BJ (cell line): ENCODE results near the gene KIAA1614. TPM values are rescaled to one million over a fixed set of nuclear protein-coding genes. Genes with fewer than 3 reads are reported as not detected.

Experiments used
- CTCF ChIA-PET: fragments of 350-600 bp; formaldehyde crosslinking; extraction: SDS; loops from one replicate; lab custom pipeline; 2021; ENCODE audit warnings: antibody characterized with exemption, inconsistent platforms; lab: Yijun Ruan, JAX
- POLR2A ChIA-PET: fragments of 300-600 bp; sonication (Branson Sonifier 250); formaldehyde crosslinking; extraction: SDS; loops from one replicate; lab custom pipeline; 2021; ENCODE audit warnings: antibody characterized with exemption; lab: Charles Lee
- DNase-seq: peaks from one replicate; pipeline ENCODE4 v3.0.0-alpha.2; 2011; ENCODE audit warnings: low read depth
- H3K27me3 ChIP-seq: 2 replicates; pipeline ENCODE4 v1.6.0; 2011; ENCODE audit warnings: low read length; ENCODE audit not compliant: control insufficient read depth, insufficient read depth
- H3K36me3 ChIP-seq: 2 replicates; pipeline ENCODE4 v1.5.1; 2011; ENCODE audit warnings: low read length; ENCODE audit not compliant: control insufficient read depth, insufficient read depth
- H3K4me3 ChIP-seq: 2 replicates; pipeline ENCODE4 v1.5.1; 2011; ENCODE audit warnings: low read depth, mild to moderate bottlenecking, control low read depth, low read length
- polyA plus RNA-seq: library from polyadenylated mRNA; depleted of rRNA; stranded (reverse); fragments of >200 nt; gene quantifications from 2 replicates; pipeline ENCODE4 v1.2.3, GENCODE V29; 2011
- TF ChIP-seq, protein P1 (sequence below): IDR thresholded peaks from 2 replicates; pipeline ENCODE4 v1.5.1; 2011; ENCODE audit warnings: low read depth, mild to moderate bottlenecking, control low read depth, inconsistent platforms, low read length, moderate library complexity; ENCODE audit not compliant: insufficient read depth

KIAA1614 gene
- polyA plus RNA-seq, 1 experiment, result 7.3 TPM

- TF ChIP-seq, protein P1, sequence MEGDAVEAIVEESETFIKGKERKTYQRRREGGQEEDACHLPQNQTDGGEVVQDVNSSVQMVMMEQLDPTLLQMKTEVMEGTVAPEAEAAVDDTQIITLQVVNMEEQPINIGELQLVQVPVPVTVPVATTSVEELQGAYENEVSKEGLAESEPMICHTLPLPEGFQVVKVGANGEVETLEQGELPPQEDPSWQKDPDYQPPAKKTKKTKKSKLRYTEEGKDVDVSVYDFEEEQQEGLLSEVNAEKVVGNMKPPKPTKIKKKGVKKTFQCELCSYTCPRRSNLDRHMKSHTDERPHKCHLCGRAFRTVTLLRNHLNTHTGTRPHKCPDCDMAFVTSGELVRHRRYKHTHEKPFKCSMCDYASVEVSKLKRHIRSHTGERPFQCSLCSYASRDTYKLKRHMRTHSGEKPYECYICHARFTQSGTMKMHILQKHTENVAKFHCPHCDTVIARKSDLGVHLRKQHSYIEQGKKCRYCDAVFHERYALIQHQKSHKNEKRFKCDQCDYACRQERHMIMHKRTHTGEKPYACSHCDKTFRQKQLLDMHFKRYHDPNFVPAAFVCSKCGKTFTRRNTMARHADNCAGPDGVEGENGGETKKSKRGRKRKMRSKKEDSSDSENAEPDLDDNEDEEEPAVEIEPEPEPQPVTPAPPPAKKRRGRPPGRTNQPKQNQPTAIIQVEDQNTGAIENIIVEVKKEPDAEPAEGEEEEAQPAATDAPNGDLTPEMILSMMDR, result no peak
- ChIA-PET POLR2A (interaction anchor here (0.7 kb wide), 1 partner anchor 446 kb away, joined by 3 read pairs; no protein-coding TSS in a partner anchor), CTCF (interaction anchor here (0.9 to 1.8 kb wide), 6 partner anchors 9 to 77 kb away, joined by 3 to 4 read pairs (median 3); no protein-coding TSS in a partner anchor)
Measured at GRCh38 chr1:180962178-180962577, 49.5 kb downstream of the KIAA1614 start.

DNA sequence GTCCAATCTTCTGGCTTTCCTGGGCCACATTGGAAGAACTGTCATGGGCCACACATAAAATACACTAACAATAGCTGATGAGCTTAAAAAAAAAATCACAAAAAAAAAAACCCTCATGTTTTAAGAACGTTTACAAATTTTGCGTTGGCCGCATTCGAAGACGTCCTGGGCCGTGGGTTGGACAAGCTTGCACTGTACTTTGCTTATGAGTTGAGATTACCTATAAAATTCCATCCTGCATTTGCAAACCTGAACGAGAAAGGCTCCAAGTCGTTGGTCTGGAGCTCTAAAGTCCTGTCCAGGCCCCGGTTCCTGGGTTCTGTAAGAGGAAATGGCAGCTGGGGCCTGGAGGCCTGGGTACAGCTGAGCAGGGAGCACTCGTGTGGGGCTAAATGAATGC is 51.4 kb downstream of the KIAA1614 start:
- DNase-seq, result no peak
- ChIA-PET POLR2A (no interaction called here), CTCF (no interaction called here)
- no peaks in the 10 kb centered on the region for H3K27me3 ChIP-seq
- no peak overlapping the region for H3K4me3 ChIP-seq
- TF ChIP-seq, protein P1, result no peak
- H3K36me3 ChIP-seq, result peaks cover 3% of the 10 kb centered on the region

More at GRCh38 chr1:180962178-180962577, 49.5 kb downstream of the KIAA1614 start:
- no peaks in the 10 kb centered on the region for H3K27me3 ChIP-seq
- H3K36me3 ChIP-seq, result peaks cover 4% of the 10 kb centered on the region
- no peak overlapping the region for H3K4me3 ChIP-seq
- no peak for DNase-seq

- ChIA-PET POLR2A (no interaction called here), CTCF (no interaction called here)
- peaks cover 3% of the 10 kb centered on the region for H3K36me3 ChIP-seq
- no peak for DNase-seq
- TF ChIP-seq, protein P1, result no peak
- no peaks in the 10 kb centered on the region for H3K27me3 ChIP-seq
- no peak overlapping the region for H3K4me3 ChIP-seq
Measured at GRCh38 chr1:180964595-180964994, 51.9 kb downstream of the KIAA1614 start.

GRCh38 chr1:180966312-180966711 is 53.6 kb downstream of the KIAA1614 start:
- CTCF ChIA-PET, result interaction anchor here (1.1 to 1.3 kb wide), 2 partner anchors 20 to 176 kb away, joined by 3 read pairs; no protein-coding TSS in a partner anchor
- TF ChIP-seq, protein P1, result no peak
- Histone ChIP-seq H3K27me3 (no peaks in the 10 kb centered on the region), H3K36me3 (peaks cover 5% of the 10 kb centered on the region), H3K4me3 (no peak overlapping the region)
- DNase-seq, result no peak
- POLR2A ChIA-PET, result no interaction called here

DNA sequence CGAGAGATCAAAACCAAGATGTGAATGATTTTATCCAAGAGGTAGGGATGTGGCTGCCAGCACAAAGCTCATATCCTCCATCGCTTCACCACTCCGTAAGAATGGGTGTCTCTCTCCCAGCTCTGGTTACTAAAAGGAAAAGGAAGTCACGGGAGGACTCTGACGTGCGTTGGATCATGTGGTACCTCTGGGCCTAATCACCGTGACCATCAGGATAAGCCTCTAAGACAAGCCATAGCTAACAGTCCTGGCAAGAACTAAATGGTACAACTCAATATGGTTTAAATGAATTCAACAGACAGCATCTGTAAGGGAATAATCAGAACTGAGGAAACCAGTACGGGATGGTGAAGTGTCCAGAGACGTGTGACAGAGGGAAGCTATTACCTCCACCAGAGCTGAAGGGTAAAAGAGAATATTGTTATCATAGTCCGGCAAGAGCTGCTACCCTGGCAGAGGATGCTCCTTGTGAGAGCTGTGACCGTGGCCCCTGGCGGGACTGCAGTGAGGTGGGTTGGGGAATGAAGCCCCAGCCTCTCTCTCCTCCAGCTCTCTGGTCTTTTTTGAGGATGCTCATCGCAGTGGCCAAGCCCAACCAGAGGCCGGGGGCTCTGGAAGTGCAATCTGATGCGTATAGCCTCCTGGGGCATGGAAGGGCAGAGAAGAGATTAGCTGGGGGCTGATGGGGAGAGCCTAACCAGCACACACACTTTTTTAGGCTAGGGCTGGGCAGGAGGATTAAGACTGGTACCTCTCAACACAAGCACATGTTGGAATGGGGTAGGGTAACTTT is 54.2 kb downstream of the KIAA1614 start:
- Histone ChIP-seq H3K36me3 (peaks cover 5% of the 10 kb centered on the region), H3K4me3 (no peak overlapping the region), H3K27me3 (no peaks in the 10 kb centered on the region)
- TF ChIP-seq, protein P1, result no peak
- no peak for DNase-seq
- ChIA-PET CTCF (interaction anchor here (1.3 kb wide), 1 partner anchor 19 kb away, joined by 3 read pairs; no protein-coding TSS in a partner anchor), POLR2A (no interaction called here)
